DMS 273 (cell line): ENCODE measurements around the gene FAM32A.

ENCODE experiments used
- DNase-seq: peaks from one replicate; lab custom pipeline; 2025; ENCODE audit not compliant: unreplicated experiment; lab: John Stamatoyannopoulos, UW

FAM32A gene

GRCh38 chr19:16185123-16185767 is at the start of gene FAM32A:
FAM32A (plus strand) TSS chr19:16185410; CDS start chr19:16185443, 33 bp downstream.
- peak; percentile 99 for DNase-seq

DNA sequence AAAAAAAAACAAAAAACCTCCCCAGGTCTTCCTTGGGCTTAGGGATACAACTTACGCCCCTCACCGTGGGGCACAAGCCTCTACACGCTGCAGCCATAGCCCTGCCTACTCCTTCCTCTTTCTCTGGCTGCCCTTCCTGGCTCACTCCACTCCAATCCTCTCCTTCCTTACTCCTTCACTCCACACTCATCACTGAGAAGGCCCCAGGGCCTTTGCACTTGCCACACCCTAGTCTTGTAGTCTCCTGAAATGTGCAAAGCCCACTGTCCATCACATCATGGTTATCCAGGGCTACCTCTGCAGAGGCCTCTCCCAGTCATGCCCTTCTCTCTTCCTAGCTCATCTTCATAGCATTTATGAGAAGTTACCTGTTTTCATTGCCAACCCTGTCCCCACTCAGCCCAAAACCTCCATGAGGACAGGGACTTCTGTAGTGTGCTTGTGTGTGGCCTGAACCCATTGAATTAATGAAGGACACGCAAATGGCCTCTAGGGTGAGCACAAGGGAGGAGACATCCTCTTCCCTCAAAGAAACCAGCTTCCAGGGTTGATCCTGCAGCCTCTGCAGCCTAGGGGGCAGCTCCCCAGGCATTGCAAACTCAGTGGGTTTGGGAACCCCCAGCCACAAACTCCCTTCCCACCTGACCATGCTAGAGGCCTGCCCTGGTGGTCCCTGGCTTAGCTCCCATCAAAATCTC is 49.6 kb upstream of the FAM32A start:
- no peak for DNase-seq

DNA sequence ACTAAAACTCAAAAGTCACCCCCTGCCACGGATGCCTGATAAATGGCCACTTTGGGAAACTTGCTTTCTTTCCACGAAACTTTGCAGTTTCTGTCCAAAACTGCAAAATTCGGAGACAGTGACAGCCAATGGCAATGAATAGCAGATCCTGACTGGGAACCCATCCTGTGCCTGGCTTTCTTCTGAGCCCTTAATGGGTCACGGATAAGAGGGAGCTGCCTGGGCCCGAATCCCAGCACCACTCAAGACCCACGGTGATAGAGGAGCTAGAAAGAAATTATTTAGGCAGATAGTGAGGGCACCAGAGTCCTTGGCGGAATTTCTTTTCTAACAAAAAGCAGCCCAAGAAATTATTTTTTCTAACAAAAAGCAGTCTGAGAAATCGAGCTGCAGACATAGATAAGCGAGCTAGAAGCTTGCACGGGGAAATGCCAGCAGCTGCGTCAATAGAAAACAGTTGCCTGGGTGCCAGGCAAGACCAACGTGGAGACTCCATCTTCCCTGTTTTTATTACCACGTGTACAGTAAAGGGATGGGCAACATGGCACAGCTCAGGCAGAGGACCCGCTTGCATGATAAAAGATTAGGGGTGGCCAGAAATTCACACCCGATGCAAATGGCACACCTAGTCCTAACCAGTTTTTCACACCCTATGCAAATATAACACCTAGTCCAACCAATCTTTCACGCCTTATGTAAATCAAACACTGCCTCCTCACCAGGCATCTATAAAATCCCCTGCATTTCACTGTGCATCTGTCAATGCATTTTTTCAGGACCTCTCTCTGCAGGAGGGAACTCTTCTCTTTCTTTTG is 48.8 kb upstream of the FAM32A start:
- peak; percentile 54 for DNase-seq

DNA sequence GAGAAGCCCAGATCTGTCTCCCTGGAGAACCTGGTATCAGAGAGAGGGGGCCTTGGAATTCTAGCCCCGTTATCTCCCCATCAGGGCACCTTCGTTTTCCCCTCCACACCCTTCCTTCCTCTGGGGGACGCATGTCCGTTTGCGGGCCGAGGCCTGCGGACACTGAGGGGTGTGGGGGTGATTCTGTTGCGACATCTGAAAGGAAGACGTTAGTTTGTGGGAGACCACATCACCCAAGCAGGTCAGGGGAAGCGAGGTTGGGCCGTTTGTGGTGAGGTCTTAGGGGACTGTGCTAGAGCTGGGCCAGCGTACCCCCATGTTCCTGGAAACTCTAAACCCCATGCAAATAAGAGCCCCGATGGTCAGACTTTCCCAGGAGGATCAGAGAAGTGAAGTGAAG is 45.5 kb upstream of the FAM32A start:
- DNase-seq: no peak

GRCh38 chr19:16141043-16141442 is 44.2 kb upstream of the FAM32A start:
- DNase-seq: no peak

DNA sequence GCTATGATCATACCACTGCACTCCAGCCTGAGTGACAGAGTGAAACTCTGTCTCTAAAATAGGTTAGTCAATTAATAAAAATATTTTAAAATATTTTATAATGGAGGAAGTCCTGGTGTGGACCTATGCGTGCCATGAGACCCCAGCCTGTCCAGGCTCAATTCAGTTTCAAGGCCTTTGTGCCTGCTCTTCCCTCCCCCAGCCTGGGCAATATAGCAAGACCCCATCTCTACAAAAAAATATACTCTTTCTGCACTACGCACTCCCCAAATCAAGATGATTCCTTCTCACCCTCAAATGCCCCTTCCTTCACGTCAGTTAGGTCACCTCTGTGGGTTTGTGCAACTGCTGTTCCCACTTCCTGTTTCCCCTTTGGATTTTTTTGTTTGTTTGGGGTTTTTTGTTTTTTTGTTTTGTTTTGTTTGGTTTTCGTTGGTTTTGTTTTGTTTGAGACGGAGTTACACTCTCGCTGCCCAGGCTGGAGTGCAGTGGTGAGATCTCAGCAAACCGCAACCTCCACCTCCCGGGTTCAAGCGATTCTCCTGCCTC is 43.1 kb upstream of the FAM32A start:
- no peak for DNase-seq

DNA sequence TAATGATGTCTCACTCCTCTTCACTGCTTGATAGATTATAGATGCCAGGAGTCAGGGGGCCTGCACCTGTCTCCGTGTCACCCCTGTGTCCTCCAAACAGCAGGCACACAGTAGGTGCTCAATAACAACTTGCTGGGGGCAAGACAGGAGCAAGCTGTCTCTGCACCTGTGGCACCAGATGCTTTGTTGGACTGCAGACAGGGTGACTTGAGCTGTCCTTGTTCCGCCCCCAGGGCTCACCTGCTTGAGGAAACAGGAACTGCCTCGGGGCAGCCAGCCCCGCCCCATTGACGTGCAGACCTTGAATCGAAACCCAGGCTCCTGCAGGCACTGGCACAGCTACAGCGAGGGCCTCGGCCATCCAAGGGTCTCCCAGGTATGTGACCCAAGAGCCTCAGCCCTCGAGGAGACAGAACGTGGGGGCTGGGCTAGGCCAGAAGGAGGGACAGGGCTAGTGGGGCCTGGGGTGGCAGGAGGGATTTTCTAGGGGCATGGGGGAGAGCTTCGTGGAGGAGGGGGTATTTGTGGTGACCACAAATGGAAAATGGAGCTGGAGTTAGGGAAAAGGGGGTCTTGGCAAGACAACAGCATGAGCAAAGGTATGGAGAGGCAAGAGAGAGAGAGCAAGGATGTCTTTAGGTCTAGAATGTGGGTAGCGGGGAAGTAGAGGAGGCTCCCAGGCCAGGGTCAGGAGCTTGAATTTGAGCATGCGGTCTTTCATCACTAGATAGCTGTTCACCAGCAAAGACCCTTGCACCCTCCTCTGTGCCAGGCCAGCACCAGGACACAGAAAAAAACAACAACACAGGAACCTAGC is 41.6 kb upstream of the FAM32A start, which contains the start of gene HSH2D:
Gene HSH2D, plus strand, starts transcription at position 287 of the 817 bp plus-strand sequence. CDS start 5,066 bp downstream, outside the sequence.
- no peak for DNase-seq

DNA sequence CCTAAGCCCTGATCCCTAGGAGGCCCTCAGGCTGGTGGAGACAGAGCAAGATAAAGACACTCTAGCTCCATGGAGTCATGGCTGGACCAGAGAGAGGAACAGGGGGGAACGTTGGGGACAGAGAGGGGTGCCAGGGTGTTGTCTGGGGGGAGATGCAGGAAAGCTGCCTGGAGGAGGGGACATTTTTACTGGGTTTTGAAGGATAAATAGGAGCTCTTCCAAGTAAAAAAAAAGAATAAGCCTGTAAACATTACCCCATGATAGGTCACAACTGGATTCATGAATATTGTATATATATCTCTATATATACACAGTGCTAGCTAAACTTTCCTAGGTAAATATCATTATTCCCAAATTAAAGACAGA is 41.0 kb upstream of the FAM32A start:
- no peak for DNase-seq

GRCh38 chr19:16146112-16146511 is 39.1 kb upstream of the FAM32A start:
- no peak for DNase-seq

- no peak for DNase-seq
Measured at GRCh38 chr19:16148443-16149229, 36.6 kb upstream of the FAM32A start.

DNA sequence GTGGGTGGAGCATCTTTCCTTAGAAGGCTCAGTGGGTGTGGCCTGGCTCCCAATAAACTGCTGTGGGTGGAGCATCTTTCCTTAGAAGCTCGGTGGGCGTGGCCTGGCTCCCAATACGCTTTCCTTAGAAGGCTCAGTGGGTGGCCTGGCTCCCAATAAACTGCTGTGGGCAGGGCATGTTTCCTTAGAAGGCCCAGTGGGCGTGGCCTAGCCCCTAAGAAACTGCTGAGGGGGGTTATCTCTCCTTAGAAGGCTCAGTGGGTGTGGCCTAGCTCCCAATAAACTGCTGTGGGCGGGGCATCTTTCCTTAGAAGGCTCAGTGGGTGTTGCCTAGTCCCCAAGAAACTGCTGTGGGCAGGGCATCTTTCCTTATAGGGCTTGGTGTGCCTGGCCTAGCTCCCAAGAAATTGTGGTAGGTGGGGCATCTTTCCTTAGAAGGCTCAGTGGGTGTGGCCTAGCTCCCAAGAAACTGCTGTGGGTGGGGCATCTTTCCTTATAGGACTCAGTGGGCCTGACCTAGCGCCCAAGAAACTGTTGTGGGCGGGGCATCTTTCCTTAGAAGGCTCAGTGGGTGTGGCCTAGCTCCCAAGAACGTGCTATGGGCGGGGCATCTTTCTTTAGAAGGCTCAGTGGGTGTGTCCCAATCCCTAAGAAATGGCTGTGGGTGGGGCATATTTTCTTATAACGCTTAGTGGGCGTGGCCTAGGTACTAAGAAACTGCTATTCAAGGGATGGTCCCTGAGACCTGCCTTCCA is 31.5 kb upstream of the FAM32A start:
- DNase-seq: peak; percentile 30

- DNase-seq: no peak
Measured at GRCh38 chr19:16154557-16154956, 30.7 kb upstream of the FAM32A start.

DNA sequence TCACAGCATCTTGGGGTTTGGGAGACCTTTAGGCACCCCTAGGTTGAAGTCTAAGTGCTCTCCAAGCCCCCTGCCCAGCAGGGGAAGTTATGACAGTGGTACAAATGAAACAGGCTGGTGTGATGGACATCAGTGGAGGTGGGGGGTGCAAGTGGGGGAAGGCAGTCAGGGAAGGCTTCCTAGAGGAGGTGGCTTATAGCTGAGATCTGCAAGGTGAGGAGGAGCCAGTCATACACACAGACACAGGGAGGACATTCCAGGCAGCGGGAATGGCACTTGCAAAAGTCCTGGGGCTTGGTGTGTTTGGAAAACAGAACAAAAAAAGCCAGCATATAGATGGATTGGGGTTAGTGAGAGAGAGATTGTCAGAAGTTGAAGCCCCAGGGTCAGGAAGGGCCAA is 30.1 kb upstream of the FAM32A start:
- no peak for DNase-seq

DNA sequence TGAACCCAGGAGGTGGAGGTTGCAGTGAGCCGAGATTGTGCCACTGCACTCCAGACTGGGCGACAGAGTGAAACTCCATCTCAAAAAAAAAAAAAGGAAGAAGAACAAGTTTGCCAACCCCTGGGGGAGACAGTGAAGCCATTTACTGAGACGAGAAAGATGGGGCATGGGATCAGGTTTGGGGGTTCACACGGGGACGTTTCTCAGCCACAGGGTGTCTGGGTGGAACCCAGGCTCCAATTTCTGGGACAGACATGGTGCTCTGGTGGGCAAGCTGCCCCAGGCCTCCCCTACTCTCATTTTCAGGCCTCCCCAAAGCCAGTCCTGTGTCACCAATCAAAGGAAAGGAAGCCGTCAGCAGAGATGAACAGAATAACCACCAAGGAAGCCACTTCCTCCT is 28.3 kb upstream of the FAM32A start:
- no peak for DNase-seq

- no peak for DNase-seq
Measured at GRCh38 chr19:16157601-16158000, 27.6 kb upstream of the FAM32A start.

DNA sequence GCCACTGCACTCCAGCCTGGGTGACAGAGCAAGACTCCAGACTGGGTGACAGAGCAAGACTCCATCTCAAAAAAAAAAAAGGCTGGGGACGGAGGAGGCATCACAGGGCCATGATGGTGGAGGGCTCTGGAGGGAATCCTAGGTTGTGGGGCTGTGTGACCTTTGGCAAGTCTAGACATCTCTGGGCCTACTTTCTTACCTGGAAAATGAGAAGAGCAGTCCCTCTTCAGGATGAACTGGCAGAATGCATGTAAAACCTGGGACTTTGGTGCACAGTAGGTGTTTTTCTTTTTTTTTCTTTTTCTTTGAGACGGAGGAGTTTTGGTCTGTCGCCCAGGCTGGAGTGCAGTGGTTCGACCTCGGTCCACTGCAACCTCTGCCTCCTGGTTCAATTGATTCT is 25.6 kb upstream of the FAM32A start:
- DNase-seq: no peak

DNA sequence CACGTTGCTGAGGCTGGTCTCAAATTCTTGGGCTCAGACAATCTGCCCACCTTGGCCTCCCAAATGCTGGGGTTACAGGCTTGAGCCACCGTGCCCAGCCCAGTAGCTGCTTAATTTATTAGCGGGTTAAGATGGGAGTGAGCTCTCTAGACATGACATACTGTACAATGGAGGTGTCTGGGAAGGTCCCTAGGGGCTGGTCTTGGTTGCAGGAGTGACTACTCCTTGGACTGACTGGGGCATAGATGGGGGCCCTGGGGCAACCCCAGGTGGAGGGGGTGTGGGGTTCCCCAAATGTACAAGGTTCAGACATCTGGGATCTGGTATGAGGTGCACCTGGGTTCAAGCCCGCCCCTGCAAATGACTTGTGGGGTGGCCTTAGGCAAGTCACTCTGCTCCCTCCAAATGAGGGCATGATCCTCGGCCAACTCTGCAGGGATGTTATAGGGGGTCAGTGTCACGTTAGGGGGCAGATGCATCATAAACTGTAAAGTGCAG is 24.7 kb upstream of the FAM32A start:
- DNase-seq: no peak

DNA sequence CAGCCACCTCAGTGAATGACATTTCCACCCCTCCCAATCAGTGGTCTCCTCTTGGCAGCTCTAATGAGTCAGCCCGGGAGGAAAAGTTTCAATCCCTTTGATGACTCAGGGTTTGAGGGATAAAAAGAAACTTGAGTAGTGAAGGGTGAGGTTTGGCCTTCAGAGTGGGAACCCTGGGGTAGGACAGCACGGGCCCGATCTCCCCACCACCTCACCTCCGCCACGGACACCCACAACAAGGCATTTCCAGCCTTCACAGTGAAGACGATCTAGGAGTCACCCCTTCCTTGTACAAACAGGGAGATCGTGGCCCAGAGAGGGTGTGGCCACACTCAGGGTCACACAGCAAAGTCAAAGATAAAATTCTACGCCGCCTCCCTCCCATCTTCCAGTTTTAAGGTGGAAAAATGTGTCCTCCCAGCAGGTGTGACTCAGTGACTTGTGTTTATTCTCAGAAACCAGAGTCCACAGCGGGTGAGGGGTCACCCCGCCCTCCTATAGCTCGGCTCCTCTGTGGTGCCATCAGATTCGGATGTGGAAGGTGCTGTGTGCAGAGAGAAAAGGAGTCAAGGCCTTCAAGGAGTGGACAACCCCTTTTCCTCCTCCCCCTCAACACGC is 24.2 kb upstream of the FAM32A start:
- DNase-seq: no peak

DNA sequence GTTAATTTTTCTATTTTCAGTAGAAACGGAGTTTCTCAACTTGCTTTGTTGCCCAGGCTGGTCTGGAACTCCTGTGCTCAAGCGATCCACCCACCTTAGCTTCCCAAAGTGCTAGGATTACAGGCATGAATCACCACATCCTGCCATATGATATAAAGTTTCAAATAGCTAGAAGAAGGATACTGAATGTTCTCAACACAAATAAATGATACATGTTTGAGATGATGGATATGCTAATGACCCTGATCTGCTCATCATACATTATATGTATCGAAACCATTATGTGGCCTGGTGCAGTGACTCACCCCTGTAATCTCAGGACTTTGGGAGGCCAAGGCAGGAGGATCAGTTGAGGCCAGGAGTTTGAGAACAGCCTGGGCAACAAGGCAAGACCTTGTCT is 23.4 kb upstream of the FAM32A start:
- no peak for DNase-seq
